NCI-H82 treated with DMSO at 0.1 percent for 48 hours (cell line): ENCODE data around the gene MADD.

Source experiments
- DNase-seq: peaks from one replicate; lab custom pipeline; 2025; ENCODE audit not compliant: unreplicated experiment; lab: John Stamatoyannopoulos, UW

MADD gene

DNA sequence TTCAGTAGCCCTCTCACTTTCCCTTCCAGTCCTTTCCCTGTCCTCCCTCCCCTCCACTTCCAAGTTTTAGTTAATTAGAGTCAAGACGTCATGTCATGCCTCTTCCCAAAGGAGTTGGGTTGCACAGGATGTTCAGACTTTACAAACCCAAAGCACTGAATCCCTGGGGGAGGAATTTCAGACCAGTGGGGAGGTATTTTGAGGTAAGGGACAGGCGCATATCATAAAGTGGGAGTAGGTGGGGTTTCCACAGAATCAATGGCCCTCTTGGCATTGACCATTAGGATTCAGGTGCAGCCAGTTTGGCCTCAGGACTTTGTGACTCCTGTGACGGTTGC lies 20.6 kb upstream of the MADD start:
- DNase-seq = no peak

DNA sequence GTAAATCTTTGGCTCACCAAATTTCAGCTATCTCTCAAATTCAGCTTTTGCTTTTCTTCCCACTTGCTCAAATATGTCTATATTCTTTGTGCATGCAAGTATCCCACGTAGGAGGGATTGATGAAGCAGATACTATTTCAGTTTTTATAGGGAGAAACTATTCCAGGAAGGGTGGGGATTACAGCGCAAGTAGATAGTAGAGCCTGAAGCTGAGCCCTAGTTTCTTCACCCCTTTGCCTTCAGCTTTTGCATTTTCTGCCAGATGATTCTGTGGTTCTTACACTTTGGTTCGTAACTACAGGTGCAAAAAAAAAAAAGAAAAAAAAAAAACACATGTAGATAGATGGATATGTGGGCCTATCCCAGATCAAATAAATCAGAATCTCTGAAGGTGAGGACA lies 18.2 kb upstream of the MADD start:
- no peak for DNase-seq

DNA sequence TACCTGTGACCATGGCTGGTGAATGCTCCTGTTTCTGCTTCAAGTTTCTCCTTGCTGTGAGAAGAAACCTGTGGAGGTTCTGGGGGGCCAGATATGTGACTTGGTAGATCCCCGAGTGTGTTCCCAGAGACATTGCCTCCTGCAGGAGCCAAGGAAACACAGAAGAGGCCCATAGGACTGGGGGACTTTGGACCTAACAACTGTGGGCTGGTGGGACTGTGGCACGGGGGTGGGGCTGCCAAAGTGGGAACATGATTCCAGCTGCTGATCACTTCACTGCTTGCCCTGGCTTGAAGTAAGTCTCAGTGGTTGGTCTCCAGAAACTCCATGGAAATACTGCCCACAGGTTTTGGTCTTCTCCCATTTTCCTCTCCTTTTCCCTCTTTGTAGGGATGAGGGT lies 16.3 kb upstream of the MADD start:
- no peak for DNase-seq

DNA sequence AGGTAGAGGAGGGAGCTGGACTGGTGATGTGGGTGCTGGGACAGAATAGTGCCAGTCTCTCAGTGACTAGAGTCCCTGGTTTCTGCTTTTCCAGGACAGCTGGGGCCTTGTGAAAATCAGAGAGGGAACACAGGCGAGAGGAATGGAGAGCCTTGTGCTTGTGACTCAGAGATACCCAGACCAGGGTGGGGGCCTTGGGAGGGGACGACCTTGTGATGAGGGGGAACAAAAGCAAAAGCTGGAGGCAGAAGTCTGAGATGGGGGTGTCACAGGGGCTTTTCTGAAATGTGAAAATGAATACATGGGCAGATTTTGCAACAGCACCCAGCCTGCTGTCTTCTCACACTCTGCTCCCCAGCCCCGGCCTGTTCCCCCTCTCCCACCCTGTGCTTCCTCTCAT lies 15.5 kb upstream of the MADD start:
- no peak for DNase-seq

DNA sequence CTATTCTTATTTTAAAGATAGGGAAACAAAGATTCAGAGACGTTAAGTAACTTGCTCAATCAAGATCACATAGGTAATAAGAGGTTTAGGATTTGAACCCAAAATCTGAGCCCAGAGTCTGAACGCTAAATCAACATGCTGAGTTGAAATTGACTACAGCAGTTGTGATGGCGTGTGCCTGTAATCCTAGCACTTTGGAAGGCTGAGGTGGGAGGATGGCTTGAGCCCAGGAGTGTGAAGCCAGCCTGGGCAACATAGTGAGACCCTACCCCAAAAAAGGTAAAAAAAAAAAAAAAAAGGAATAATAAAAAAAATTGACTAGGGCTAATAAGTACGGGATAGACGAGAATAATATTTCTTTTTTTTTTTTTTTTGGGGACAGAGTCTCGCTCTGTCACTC lies 13.6 kb upstream of the MADD start:
- no peak for DNase-seq

DNA sequence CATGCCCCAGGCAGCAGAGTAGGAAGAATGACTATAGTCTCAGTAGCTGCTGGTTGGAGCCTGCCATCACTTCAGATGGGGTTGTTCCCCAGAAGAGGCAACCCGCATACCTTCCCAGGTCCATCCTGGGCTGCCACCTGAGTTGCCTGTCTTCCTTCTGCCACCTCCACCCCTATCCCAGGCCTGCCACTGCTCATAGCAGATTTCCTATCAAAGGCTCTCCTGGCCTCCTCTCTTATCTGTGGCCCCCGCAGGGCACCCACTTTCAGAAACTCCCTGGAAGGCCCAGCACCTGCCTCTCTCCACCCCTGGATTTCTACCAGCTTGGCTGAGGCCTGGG lies 12.8 kb upstream of the MADD start:
- no peak for DNase-seq

DNA sequence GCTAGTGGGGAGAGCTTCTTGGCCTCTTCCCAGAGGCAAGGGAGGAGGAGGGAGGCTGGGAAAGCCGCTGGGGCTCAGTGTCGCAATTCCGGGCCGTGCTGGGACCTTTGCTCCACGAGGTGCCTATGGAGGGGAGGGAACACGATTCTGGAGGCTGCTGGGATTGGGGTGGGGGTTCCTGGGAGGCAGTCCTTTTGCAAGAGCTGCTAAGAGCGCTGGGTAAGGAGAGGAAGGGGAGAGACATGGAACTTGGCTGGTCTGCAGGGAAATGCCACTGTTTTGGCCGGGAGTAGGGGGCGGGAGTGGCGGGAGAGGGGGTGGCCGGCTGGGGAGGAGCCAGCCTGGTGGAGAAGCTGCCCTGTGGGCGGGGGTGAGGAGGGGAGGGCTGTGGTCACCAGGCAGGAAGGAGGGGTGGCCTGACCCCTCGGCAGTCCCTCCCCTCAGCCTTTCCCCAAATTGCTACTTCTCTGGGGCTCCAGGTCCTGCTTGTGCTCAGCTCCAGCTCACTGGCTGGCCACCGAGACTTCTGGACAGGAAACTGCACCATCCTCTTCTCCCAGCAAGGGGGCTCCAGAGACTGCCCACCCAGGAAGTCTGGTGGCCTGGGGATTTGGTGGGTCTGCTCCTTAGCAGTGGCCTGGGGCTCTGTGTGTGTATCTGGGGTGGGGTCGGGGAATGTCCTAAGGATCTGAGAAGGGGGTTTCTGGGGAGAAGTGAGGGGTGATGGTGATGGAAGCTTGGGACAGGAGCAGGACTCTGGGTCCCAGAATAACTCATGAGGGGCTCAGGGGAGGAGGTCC lies 12.2 kb upstream of the MADD start, which contains the start of gene NR1H3:
NR1H3 (plus strand) TSS at position 480 of the 800 bp plus-strand sequence. CDS start 1,221 bp downstream, outside the sequence.
- DNase-seq = no peak

DNA sequence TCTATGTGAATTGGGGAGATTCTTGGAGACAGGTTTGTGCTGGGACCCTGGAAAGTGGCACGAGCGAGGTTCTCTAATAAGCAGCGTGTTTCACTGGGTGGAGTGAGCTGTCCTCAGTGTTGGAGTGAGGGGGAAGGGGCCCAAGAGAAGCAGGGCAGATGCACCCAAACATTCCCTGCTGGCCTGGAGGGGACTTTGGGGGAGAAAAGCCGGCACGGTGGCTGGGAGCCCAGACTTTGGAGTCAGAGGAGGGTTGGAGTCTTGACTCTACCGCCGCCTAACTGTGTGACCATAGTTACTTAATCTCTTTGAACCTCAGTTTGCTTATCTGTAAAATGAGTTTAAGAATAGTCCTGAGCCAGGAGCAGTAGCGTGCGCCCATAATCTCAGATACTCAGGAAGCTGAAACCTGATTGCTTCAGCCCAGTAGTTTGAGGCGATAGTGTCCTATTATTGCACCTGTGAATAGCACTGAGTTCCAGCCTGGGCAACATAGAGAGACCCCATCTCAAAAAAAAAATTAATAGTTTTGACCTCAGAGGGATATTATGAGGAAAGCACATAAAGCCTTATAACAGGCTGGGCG lies 11.5 kb upstream of the MADD start:
- no peak for DNase-seq

DNA sequence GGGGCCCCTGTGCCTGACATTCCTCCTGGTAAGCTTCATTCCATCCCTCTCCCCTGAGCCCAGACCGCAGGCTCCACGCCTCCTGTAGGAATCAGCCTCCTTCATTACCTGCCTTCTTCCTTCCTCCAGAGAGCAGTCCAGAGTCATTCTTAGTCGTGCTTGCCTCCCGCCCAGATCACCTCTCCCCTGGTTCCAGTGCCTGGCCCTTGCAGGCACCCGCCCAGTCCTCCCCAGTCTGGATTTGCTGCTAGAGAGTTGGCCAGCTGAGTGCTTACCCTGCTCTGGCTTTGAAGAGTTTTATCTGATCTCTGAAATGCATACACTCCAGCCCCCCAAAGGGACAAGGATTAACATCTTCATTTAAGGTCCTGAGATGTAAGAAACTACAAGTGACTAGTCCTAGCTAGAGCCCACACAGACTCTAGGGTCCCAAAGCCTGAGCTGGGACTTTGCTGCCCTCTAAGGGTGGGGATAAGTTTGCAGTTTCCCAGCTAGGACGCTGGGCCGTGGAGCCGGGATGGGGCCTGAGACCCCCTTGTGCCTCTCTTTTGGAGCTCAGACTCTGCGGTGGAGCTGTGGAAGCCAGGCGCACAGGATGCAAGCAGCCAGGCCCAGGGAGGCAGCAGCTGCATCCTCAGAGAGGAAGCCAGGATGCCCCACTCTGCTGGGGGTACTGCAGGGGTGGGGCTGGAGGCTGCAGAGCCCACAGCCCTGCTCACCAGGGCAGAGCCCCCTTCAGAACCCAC lies 10.5 kb upstream of the MADD start:
- peak; percentile 1 for DNase-seq

DNA sequence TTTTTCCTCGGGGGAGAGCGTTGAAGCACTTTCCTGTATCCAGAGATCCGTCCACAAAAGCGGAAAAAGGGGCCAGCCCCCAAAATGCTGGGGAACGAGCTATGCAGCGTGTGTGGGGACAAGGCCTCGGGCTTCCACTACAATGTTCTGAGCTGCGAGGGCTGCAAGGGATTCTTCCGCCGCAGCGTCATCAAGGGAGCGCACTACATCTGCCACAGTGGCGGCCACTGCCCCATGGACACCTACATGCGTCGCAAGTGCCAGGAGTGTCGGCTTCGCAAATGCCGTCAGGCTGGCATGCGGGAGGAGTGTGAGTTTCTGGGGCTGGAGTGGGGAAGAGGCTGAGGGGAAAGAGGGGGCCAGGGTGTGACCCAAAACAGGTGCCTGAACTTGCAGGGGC lies 9.6 kb upstream of the MADD start:
- no peak for DNase-seq

DNA sequence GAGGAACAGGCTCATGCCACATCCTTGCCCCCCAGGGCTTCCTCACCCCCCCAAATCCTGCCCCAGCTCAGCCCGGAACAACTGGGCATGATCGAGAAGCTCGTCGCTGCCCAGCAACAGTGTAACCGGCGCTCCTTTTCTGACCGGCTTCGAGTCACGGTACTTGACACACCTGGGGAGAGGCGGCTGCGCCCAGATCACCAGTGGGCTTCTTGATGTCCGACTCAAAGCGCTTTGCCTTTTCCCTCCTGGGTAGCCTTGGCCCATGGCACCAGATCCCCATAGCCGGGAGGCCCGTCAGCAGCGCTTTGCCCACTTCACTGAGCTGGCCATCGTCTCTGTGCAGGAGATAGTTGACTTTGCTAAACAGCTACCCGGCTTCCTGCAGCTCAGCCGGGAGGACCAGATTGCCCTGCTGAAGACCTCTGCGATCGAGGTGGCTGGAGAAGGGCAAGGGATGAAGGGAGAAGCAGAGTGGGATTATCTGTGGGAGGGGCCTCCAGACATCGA lies 8.6 kb upstream of the MADD start:
- DNase-seq = no peak

DNA sequence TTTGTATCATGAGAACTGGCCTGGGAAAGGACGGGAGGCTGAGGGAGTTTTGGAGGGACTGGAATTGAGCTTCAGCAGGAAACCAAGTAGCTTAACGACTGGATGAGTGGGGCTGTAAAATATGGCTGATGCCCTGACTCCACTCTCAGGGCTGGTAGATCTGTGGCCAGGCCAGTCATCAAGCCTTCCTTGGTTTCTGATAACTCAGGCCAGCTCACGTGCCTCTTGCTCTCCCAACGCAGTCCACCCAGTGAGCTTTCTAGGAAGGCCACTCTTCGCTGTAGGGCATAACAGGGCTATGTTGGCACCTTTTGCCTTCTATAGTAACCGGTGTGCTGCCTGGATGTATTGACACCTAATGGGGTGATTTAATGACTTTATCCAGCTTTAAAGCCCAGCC lies 5.8 kb upstream of the MADD start:
- no peak for DNase-seq

DNA sequence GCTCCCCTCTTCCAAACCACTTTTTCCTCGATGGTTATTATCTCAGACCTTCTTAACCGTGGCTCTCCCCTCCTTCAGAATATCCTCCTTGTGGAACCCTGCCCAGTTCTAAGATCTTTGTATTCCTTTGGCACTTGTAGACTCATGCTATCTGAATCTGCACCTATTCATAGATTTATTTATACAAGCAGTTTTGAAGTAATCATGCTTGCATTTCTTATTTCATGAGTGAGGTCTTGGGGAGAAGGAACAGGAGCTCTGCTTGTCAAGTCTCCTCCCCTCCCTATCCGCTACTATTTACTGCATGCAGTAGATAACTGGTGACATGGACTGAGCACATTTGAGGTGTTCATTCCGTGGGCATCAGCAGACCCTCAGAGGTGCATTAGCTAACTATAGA lies 5.4 kb upstream of the MADD start:
- no peak for DNase-seq

DNA sequence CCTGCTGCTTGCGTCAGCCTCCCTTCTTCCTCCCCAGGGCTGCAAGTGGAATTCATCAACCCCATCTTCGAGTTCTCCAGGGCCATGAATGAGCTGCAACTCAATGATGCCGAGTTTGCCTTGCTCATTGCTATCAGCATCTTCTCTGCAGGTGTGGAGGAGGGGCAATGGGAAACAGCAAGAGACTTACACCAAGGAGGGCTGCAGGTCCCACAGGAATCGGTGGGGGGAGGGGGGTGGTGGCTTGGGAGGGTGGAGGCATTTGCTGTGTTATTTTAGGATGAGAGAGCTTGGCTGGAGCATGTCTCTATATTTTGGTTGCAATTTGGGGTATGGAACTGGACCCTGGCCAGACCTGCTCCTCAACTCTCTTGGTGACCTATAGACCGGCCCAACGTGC lies 2.1 kb upstream of the MADD start:
- no peak for DNase-seq

DNA sequence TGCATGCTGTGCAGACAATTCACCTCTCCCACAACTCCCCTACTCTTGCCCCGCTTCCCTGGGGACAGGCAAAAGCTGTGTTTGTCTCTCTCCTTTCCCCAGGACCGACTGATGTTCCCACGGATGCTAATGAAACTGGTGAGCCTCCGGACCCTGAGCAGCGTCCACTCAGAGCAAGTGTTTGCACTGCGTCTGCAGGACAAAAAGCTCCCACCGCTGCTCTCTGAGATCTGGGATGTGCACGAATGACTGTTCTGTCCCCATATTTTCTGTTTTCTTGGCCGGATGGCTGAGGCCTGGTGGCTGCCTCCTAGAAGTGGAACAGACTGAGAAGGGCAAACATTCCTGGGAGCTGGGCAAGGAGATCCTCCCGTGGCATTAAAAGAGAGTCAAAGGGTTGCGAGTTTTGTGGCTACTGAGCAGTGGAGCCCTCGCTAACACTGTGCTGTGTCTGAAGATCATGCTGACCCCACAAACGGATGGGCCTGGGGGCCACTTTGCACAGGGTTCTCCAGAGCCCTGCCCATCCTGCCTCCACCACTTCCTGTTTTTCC lies 1.4 kb upstream of the MADD start:
- DNase-seq = no peak

DNA sequence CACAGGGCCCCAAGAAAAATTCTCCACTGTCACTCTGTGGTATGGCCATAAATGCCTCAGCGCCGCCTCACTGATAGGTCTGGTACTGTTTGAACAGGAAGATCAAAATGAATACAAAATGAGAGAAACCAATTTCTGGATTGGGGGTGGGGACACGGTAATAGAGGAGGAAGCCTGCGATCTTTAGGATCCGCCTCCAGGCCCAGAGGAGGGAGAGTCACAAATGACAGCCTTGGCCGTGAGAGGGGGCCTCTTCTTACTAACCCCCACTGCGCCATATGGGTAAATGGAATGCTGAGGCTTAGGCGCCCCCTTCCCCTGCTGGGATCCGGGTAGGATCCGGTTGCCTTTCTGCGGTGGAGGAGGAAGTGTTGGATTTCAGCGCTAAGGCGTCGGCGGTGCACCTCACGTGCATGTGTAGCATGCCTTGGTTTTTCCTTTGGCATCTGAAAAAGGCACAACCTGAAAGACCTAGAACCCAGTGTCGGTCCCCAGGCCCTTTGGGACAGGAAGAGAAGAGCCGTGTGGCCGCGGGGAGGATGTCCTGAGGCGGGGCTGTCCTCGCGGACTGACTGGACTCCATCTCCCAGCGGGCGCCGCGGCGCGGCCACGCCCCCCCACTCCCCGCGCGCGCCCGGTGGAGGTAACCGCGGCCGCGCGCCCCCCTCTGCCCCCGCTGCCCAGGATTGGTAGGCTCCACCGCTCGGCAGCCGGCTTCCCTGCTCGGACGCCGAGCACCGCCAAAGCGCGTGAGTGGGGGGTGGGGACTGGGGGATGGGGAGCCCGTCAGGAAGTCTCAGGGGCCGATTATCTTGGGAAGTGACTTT lies 718 bp upstream of the MADD start:
- DNase-seq = peak; percentile 75

DNA sequence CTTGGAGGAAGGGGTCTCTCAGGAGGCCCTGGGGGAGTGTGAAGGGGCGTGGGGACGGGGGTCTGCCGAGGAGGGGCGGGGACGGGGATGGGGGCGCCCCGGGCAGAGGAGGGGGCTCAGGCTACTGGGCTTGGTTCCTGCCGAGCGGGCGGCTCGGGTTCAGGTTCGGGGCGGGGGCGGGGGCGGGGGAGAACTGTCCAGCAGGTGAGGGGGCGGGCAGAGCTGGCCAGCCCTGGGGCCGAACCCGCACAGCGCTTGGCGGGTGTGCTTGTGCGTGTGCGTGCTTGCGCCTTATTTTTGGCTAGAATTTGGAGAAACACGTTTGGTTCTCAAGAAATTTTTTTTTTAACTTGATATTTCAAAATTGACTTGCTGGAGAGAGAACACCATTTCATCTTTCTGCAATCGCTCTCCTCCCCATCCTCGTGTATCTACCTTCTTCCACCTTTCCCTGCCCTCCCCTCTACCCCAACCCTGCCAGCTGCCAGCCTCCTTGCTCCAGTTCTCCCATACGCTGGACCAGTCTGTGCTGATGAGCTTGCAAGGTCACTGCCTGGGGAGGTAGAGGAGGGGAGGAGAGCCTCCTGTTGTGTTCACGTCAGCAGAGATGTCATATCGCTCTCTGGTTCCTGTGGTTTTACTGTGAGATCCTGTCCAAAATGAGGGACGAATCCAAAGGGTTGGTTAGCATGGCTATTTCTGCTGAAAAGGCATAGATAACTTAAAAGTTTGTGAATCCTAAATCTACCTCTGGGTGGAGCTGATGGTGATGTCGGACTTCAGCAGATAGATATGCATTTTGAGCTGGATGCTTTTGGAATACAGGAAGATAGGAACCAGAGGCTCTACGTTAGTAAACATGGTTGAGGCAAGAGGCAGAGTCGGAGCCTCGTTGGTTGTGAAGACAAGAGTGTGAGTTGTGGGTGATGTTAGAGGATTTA lies 668 bp downstream of the MADD start:
- DNase-seq = peak; percentile 1

DNA sequence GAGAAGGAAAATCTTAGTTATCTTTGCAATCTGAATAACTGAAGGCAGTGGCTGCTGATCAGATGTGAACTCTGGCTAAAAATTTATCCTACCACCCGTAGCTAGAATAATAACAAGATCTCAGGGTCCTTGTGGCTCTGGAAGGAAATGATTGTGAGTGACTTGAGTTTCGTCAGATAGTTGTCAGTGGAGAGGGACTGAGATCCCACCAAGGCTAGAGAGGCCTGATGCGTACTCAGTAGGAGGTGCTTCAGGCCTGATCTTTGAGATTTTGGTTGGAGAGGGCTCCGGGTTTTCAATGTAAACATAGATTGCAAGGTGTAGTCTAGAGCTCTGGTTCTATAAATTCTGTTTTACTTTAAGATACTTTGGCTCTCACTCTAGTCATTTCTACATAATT lies 1.4 kb downstream of the MADD start:
- DNase-seq = no peak

DNA sequence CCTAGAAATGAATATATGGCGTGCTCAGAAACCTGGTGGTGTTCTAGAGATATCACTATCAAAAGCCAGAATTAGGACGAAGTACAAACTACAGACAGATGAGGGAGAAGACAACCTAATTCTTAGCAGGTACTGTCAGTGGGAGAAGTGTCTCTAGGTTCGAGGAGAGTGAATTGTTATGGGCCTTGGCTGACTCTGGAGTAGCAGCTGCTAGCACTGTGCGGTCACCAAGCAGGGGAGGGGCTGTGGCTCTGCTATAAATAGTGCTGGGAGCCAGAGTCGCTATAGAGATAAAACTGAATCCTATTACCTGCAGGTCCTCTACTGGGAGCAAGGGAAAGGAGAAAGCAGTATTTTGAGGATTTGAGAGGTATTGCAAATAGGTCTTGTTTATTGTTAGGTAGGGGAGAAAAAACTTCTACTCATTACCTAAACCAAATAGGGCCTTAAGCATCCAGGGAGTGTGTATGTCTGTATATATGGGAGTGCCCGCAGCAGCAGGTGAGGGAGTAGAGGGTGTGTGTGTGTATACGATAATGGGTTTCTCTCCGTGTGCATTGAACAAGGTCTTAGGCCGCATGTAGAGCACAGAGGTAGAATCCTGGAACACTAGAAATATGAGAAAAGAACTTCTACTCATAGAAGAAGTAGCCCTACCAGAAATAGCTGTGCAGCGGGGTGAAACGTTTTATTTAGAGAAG lies 2.2 kb downstream of the MADD start:
- peak; percentile 70 for DNase-seq
